ENCODE measurements around the gene DDX25. TPM values are rescaled to one million over a fixed set of nuclear protein-coding genes. Genes with fewer than 3 reads are reported as not detected.

DDX25 gene
- total RNA-seq, 1 donor from 2014 or later: 2.2 TPM

DNA sequence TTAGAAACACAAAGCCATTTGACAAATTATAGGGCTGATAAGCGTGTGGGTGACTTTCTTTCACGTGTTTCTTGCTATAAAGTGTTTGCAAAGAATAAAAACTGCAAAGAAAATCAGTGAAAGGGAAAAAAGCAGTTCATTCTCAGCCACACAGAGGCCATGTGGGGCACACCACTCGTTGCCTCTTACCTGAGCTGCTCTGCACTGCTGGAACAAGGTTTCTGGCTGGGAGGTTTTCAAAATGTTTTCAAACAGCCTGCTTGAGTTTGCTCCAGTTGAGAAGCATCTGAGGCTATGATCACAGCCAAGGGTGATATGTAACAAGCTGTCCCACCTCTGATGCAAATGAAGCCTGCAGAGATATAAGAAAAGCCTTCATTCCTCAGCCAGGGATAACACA is 26.8 kb downstream of the DDX25 start:
- no peak for ATAC-seq
- DNase-seq (ENCODE audit: low spot score): no peak
- intact Hi-C loops (cut with DNase I): no loop called here

DNA sequence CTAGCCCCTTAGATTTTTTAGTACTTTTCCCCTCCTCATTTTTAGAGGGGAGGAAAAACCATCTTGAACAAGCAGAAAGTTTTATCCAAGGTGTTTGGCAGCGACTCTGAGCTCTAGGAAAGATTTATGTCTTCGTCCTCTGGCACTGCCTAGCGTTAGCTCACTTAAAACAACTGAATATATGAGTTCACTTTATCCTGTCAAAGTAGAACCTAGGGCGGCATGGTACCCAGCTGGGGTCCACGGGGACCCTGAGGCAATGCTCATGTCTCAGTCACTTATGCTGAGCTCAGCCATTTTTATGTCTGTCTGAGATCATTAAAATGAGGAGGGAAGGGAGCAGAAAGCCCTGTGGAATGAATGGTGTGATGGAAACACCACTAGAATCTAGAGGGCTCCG is 27.4 kb downstream of the DDX25 start:
- ATAC-seq (no peak), DNase-seq (ENCODE audit: low spot score) (no peak)
- intact Hi-C loops (cut with DNase I): no loop called here

DNA sequence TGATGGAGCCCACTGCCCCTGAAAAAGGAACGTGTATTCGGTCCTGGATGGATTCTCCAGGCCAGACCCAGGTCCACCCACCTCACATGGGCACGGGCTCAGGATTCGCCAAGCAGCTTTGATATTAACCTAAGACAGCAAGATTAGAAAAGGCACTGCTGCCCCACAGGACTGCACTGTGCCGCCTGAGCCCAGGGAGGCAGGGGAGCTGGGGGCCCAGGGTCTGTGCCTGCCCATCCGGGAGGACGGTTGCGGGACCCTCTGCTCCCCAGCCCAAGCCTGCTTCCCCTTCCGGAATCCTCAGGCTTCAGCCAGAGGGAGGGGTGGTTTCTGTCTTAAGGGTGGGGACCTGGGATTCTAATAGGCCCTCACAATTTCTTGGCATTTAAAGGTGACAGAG is 28.0 kb downstream of the DDX25 start:
- intact Hi-C loops (cut with DNase I): no loop called here
- ATAC-seq: no peak
- DNase-seq (ENCODE audit: low spot score): no peak

DNA sequence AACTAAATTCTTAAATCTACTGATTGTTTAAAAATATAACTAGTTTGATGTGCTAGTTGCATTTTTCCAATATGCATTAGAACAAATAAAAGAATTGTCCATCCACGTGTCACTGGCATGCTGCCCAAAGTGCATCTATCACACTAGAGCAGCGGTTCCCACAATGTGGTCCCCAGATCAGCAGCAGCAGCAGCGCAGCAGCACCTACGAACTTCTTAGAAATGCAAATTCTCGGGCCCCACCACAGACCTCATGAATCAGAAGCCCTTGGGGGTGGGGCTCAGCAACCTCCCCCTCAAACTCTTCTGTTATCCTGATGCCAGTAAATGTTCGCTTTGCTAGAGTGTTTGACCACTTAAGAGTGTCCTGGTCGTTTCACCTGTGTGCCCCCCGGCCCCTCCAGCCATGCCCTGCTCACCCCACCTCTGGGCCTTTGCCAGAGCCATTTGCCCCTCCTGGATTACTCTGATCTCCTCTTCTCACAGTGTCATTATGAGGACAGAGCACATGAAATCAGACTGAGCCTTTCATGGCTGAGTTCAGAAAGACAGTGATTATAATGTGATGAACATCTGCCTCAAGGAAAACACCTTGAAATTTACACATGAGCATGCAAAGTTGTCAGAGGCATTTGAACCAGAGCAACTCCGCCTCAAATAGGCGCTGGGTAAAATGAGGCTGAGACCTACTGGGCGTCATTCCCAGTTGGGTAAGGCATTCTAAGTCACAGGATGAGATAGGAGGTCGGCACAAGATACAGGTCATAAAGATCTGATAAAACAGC is 28.9 kb downstream of the DDX25 start:
- DNase-seq (ENCODE audit: low spot score): no peak
- no peak for ATAC-seq
- intact Hi-C loops (cut with DNase I): no loop called here

DNA sequence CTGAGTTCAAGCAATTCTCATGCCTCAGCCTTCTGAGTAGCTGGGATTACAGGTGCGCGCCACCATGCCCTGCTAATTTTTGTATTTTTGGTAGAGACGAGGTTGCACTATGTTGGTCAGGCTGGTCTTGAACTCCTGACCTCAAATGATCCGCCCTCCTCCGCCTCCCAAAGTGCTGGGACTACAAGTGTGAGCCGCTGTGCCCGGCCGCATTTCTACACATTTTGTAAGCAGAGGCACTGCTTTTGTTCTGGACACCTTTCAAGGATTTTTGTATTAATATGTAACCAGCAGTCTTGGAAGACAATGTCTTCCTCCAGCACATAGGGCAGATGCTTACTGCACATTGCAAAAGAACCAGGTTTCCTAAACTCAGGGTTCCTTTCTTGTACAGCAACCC is 30.2 kb downstream of the DDX25 start:
- ATAC-seq: no peak

DNA sequence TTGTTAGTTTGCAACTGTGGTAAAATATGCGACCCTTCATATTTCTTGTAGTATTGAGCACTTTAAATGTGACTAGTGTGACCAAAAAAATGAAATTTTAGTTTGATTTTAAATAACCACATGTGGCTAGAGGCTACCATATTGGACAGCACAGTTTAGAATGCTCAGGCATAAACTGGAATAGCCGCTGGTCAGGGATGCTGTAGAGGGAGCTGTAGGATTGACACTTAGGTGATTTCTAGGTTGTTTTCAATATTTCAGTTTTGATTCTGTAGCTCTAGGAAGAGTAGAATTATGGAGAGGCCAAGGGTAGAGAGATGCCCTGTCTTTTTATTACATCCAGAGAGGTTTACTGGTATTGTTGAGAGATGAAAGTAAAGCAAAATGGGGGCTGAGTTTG is 30.7 kb downstream of the DDX25 start:
- intact Hi-C loops (cut with DNase I): no loop called here
- DNase-seq (ENCODE audit: low spot score) (no peak), ATAC-seq (no peak)

More for the DNA sequence above, 30.2 kb downstream of the DDX25 start:
- DNase-seq (ENCODE audit: low spot score): no peak
- intact Hi-C loops (cut with DNase I): no loop called here

DNA sequence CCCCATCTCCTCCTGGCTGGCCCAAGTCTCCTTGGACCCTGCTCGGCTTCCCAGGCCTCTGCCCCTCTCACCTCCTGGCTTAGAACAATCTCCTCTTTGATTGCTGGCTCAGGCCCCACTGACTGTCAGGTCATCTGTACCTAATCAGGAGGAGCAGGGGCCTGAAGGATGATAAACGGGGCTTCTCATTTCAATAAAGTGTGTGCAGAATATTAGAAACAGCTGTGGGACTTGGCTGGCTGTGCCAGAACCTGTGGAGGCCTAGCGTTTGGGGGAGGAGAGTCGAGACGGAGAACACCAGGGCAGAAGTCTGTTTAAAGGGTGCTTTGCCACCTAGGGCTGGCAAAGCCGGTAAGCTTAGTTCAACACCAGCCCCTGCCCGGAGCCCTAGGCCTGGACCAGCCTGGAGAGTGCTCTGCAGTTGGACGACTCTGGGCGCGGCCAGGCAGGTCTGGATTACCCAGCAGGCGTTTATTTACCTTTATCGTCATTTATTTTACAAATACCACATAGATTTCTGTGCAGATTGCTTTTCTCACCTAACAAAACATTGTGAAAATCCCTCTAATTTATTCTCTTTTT is 31.4 kb downstream of the DDX25 start:
- ATAC-seq (peak; percentile 50), DNase-seq (ENCODE audit: low spot score) (no peak)
- intact Hi-C loops (cut with DNase I): no loop called here

DNA sequence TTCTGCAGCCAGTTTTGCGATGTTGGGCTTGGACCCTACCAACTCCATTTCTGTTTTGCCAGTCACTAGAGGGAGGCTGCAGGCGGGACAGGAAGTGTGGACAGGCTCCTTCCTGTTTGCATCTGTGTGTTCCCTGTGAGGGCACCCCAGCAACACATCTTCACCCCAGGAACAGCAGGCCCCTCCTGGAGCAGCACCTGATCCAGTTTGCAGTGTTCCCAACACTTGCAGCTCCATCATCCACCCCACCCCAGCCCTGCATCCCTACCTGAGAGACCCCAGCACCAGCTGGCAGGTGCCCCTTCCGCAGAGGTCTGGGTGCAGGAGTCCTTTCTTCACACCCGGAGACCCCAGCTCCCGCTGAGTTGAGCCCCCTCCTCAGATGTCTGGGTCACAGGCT is 34.1 kb downstream of the DDX25 start:
- no peak for ATAC-seq
- intact Hi-C loops (cut with DNase I): no loop called here
- DNase-seq (ENCODE audit: low spot score): no peak

DNA sequence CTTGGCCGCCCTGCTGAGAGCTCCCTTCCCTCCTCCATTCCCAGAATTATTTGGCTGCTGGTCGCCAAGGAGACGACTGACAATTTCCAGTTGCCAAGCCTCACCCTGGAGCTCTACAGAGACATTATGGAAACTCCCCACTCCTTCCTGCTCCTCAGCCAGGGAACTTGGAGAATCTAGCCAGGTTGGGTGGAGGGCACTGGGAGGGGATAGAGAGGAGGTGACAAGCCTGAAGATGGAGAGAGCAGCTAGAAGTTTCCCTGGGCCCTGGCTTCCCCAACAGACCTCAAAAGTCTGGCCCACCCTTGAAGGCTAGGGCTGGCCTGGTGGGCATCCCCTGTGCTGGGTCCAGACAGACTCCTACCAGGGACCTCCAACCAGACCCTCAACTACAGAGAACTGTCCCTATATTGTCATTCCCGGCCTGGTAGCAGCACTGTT is 34.8 kb downstream of the DDX25 start:
- DNase-seq (ENCODE audit: low spot score) (peak; percentile 53), ATAC-seq (peak; percentile 58)
- intact Hi-C loops (cut with DNase I): no loop called here

DNA sequence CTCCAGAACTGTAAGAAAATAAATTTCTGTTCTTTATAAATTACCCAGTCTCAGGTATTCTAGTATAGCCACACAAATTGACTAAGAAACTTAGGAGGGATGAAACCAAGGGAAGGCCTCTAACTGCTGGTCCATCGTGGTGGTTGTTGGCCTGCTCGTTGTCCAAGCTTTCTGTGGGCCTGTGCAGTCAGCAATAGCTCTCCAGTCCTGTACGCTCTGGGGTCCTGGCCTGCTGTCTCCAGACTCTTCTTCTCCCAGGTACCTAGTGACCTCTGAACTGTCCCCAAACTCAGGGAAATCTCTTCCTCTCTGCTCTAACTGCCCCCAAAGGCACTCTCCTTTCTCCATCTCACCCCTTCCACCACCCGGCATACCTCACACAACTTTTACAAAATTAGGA is 35.8 kb downstream of the DDX25 start:
- DNase-seq (ENCODE audit: low spot score): no peak
- intact Hi-C loops (cut with DNase I): no loop called here
- ATAC-seq: no peak

DNA sequence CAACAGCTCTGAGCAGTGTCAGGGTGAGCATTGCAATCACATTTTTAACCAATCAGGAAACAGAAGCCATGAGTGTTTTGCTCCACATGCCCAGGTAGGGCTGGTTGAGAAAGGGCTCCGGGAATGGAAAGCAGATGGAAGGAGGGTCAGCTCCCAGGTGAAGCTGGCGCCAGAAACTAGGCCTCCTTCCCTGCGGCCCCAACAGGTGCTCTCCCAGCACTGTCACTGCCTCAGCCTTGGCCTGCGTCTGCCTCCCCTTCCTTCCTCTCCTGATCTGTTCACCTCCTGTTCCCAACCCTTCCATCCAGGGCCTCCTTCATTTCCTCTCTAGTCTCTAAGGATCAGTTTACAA is 36.9 kb downstream of the DDX25 start:
- no peak for ATAC-seq
- intact Hi-C loops (cut with DNase I): no loop called here
- DNase-seq (ENCODE audit: low spot score): no peak

DNA sequence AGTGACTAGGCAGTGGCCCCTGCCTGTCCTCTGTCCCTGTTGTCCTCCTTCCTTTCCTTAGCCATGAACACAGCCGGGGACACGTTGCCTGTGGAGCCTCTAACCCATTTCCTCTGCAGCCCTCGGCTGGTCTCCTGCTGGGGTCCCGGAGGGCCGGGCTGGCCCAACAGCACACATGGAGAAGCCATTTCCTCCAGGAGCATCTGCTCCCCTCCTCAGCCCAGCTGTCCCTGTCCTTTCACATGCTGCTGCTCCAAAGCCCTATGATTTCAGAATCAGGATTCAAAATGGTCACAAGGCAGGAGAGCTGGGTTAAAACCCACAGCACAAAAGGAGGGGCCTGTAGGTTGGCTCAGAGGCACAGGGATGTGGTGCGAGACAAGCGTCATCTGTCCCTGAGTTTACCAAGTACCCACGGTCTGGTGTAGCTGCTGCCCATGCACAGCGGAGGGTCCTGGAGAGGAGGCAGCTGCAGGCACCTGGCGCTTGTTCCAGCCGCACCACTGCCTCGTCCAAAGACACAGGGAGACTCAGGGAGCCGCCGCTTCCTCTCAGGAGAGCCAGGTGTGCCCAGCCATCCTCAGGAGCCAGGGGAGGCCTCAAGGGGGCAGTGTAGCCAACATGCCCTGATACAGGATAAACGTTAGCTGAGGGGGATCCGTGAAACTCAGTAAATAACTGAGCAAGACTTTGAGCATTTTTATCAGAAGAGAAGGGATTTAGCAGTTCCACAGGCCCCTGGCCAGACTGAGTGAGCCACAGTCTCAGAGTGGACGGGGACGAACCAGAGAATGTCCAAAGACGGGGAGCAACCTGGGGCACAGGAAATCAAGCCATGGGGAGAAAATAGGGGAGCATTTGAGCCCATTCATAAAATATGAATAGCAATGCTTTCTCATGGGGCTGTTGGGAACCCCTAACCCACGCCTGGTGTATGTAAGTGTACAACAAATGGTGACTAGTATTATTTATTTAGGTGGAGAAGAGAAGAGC is 37.6 kb downstream of the DDX25 start:
- ATAC-seq: peak; percentile 62
- intact Hi-C loops (cut with DNase I): no loop called here
- peak; percentile 70 for DNase-seq (ENCODE audit: low spot score)

DNA sequence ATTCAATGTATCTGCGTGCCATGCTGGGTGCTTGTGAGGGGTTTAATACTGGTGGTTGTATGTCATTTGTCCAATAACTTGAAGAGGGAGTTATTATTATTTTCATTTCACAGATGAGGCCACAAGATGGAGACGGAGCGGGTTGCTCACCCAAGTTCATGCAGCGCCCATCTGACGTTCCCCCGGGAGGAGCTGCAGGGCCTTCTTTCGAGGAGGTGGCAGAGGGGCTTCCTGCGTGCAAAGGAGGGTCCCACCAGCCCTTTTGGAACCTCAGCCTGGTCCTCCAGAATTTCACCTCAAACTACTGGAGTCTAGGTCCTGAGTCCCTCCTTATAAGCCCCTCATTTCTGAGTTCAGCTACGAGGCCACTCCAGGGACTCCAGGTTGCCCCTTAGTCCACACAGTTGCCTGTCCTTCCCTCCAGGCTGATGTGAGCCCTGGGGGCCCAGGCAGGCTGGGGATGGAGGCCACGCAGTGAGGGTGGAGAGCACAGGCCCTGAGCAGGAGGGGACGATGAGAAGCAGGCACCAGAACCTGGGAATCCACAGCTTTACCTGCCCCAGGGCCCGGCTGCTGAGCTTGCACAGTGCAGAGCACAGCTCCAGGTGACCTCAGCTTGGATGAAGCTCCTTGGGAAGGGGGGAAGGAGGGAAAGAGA is 38.6 kb downstream of the DDX25 start:
- no peak for DNase-seq (ENCODE audit: low spot score)
- intact Hi-C loops (cut with DNase I): no loop called here
- ATAC-seq: no peak

DNA sequence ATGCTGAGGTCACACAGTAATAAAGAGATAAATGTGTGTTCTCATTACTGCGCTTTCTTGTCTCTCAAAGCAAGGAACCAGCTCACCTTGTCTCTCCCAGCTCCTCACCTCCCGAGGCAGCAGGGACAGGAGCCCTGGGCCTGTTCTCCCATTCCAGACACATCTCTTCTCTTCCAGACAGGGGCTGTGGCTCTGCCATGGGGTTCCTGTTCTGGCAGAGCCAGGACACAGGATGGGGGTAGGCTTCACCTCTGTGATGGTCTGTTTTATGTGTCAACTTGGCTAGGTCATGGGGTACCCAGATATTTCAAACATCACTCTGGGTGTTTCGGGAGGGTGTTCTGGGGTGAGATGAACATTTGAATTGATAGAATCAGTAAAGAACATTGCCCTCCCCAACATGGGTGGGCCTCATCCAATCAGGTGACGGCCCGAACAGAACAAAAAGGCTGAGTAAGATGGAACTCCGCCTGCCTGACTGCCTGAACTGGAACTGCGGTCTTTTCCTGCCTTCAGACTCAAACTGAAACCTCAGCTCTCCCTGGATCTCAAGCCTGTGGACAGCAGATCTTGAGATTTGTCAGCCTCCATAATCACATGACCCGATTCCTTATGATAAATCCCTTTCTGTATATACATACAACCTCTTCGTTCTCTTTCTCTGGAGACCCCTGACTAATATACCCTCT is 39.5 kb downstream of the DDX25 start:
- ATAC-seq: no peak
- DNase-seq (ENCODE audit: low spot score): no peak
- intact Hi-C loops (cut with DNase I): no loop called here

DNA sequence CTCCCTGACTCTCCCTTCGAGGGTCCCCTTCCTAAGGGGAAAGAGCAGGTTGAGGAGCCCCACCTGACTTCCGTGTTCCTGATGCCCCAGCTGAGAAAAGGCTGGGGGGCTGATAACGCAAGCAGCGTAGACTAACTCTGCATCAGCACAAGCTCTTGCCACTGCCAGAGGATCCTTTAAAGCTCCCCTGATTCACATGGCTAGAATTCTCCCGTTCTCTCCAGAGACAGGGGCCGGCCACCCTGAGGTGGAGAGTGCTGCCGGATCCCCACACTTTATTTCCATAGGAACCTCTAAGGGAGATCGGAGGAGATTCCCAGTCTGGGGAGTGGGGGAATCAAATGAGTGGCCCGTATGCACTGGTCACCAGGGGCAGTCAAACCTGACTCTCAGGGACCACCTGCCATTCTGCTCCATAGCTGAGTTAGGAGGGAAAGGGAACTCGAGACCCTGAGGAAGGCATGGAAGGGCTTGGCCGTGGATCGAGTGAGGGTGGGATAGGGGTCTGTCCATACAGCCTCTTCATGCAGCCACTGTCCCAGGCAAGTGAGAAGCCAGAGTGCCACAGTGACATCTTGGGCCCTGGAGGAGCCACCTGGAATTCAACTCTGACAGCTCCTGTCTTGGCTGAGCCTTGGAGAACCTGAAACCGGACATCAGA is 40.2 kb downstream of the DDX25 start:
- DNase-seq (ENCODE audit: low spot score) (no peak), ATAC-seq (no peak)
- intact Hi-C loops (cut with DNase I): no loop called here

DNA sequence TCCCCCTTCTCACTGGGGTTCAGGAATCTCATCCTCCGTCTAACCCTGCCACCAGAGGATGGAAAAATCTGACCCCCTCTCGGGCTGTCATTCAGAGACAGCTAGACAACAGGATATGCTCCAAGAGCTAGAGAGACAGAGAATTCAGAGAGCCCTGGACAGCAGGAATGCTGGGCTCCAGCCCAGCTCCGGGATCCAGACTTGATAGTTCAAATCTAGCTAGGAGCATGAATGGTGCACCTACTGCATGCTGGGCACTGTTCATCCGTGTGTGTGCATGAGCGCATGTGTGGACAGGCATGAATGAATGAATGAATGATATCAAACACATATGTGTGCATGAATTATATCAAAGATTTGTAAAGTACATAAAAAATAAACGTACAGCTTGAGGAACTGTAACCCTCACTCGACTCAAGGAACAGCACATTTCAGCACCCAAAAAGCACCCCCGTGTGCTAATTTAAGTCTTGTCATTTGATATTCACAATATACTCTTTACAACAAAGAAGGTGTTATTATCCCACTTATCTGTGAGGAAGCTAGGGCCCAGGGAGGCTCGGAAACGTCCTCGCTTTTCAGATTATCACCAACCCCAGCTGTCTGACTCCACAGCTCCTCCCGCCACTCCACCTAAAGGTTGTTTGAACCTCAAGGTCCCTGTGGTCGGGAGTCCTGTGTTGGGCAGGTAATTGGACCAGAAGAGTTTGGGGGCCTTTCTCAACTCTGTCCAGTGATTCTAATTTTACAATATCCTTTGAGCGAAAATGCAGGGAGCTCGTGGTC is 40.9 kb downstream of the DDX25 start:
- DNase-seq (ENCODE audit: low spot score): no peak
- intact Hi-C loops (cut with DNase I): no loop called here
- no peak for ATAC-seq

DNA sequence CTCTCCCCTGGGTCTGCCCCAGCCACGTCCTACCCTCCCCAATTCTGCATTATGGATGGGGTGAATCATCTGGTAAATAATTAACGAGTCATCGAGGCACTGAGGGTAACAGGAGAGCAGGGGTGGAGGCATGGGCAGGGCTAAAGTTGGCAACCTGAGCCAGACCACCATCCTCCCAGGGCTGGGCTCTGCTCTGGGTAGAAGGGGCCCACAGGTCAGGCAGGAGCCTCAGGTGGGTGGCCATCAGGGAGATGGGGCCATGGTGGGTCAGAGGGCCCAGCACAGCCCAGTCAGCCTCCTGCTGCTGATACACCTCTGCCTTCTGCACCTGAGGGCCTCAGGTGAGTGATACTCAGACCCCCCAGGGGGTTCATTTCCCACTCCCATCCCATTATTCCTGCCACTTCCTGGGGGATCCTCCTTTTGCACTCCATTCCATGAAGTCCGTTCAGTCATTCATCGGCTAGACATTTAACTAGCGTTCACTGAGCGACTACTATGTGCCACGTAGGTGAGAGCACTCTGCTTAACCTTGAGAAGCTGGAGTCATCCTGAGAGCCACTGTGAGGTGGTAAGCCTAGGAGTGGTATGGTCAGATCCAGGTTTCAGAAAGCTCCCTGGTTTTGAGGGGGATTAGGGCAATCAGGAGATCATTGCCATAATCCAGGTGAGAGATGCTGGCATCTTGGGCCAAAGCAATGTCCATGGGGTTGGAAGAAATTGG is 41.7 kb downstream of the DDX25 start, which contains the start of gene VSIG10L2:
Gene VSIG10L2, plus strand, starts transcription at position 248 of the 724 bp plus-strand sequence. Its CDS starts 12 bp downstream, at position 260.
- DNase-seq (ENCODE audit: low spot score) (no peak), ATAC-seq (no peak)
- intact Hi-C loops (cut with DNase I): no loop called here
